ENCODE results near the gene SNX3.
"Not testable (repeated sequence)": the region's sequence is repeated elsewhere in the genome, so short reads cannot be mapped to it uniquely, and the experiment has no call there.

SNX3 gene

GRCh38 chr6:108260809-108261569, at the start of gene SNX3:
TSS of gene SNX3 (minus strand) at chr6:108261040. CDS start at chr6:108260921, 119 bp downstream.
- DNase-seq (ENCODE audit: low read depth in 3 of 3), result peak; percentile 82 to 85 (median 83)

- no peak for DNase-seq (ENCODE audit: low read depth in 3 of 3)
These were observed 49.0 kb upstream of the SNX3 start for GRCh38 chr6:108309844-108310243.

GRCh38 chr6:108308641-108309040, 47.8 kb upstream of the SNX3 start:
- not testable (repeated sequence) for DNase-seq (ENCODE audit: low read depth in 3 of 3)

- no peak for DNase-seq (ENCODE audit: low read depth in 3 of 3)
These were observed 43.8 kb upstream of the SNX3 start for GRCh38 chr6:108304646-108305045.

- DNase-seq (ENCODE audit: low read depth in 3 of 3), result no peak
These were observed 41.5 kb upstream of the SNX3 start for GRCh38 chr6:108302386-108302785.

- no peak for DNase-seq (ENCODE audit: low read depth in 3 of 3)
These were observed 34.8 kb upstream of the SNX3 start for GRCh38 chr6:108295676-108296075.

- peak; percentile 73 to 89 (median 75) for DNase-seq (ENCODE audit: low read depth in 3 of 3)
These were observed 34.1 kb upstream of the SNX3 start, which contains the start of gene AFG1L for GRCh38 chr6:108294727-108295625. TSS of gene AFG1L (plus strand) at chr6:108295054. CDS start at chr6:108295080, 26 bp downstream.

GRCh38 chr6:108294297-108294726, 33.5 kb upstream of the SNX3 start:
- DNase-seq (ENCODE audit: low read depth in 3 of 3), result no peak

GRCh38 chr6:108293527-108294296, 32.9 kb upstream of the SNX3 start:
- no peak for DNase-seq (ENCODE audit: low read depth in 3 of 3)

- DNase-seq (ENCODE audit: low read depth in 3 of 3), result not testable (repeated sequence)
These were observed 31.7 kb upstream of the SNX3 start for GRCh38 chr6:108292561-108292960.

- no peak for DNase-seq (ENCODE audit: low read depth in 3 of 3)
These were observed 30.3 kb upstream of the SNX3 start for GRCh38 chr6:108291091-108291490.

GRCh38 chr6:108288742-108289141, 27.9 kb upstream of the SNX3 start:
- no peak for DNase-seq (ENCODE audit: low read depth in 3 of 3)

GRCh38 chr6:108287373-108287772, 26.5 kb upstream of the SNX3 start:
- DNase-seq (ENCODE audit: low read depth in 3 of 3), result no peak

- no peak for DNase-seq (ENCODE audit: low read depth in 3 of 3)
These were observed 25.5 kb upstream of the SNX3 start for GRCh38 chr6:108286366-108286765.

GRCh38 chr6:108285381-108285780, 24.5 kb upstream of the SNX3 start:
- DNase-seq (ENCODE audit: low read depth in 3 of 3), result no peak

- no peak for DNase-seq (ENCODE audit: low read depth in 3 of 3)
These were observed 17.0 kb upstream of the SNX3 start for GRCh38 chr6:108277831-108278230.

- no peak for DNase-seq (ENCODE audit: low read depth in 3 of 3)
These were observed 16.5 kb upstream of the SNX3 start for GRCh38 chr6:108277295-108277694.

GRCh38 chr6:108275976-108276375, 15.1 kb upstream of the SNX3 start:
- no peak for DNase-seq (ENCODE audit: low read depth in 3 of 3)

GRCh38 chr6:108274546-108274945, 13.7 kb upstream of the SNX3 start:
- DNase-seq (ENCODE audit: low read depth in 3 of 3), result no peak

- not testable (repeated sequence) for DNase-seq (ENCODE audit: low read depth in 3 of 3)
These were observed 9.1 kb upstream of the SNX3 start for GRCh38 chr6:108269955-108270354.

- no peak for DNase-seq (ENCODE audit: low read depth in 3 of 3)
These were observed 8.0 kb upstream of the SNX3 start for GRCh38 chr6:108268845-108269244.

- DNase-seq (ENCODE audit: low read depth in 3 of 3), result no peak
These were observed 2.5 kb upstream of the SNX3 start for GRCh38 chr6:108263371-108263770.
